T-cell (primary cell): ENCODE measurements around the gene STAP2. TPM values are rescaled to one million over a fixed set of nuclear protein-coding genes. Genes with fewer than 3 reads are reported as not detected.

ENCODE experiments used
- total RNA-seq, 35 experiments: library from RNA in 6 of 35; stranded (reverse) in 6 of 35; fragments of 120-200 nt in 1 of 35; gene quantifications; one replicate each; pipeline versions ENCODE4 v1.2.1 to v1.2.4 and lab custom pipeline; 2013 to 2026

Gene STAP2
- total RNA-seq, 5 donors from 2014 or later (not counting 1 experiment from before 2014, with no cell fraction given), result 2.3 to 3.7 (median 2.9) TPM

Other genes with a start within 250 kb of the STAP2 start
- 100 to 1,000 TPM; 101 to 152 (median 141) TPM for gene MAP2K2, start 214.7 kb downstream of the STAP2 start, total RNA-seq
- under 1 TPM in 1 of 5 donors, not detected in 4; 0.16 TPM for gene CREB3L3, start 185.2 kb downstream of the STAP2 start, total RNA-seq
- 10 to 100 TPM; 19.9 to 35.7 (median 30.0) TPM for gene SIRT6, start 156.3 kb downstream of the STAP2 start, total RNA-seq
- gene ANKRD24, start 156.1 kb downstream of the STAP2 start, total RNA-seq, result 1 to 10 TPM in 3 of 5 donors, under 1 TPM in 2; 0.79 to 2.2 (median 1.3) TPM
- under 1 TPM in 3 of 5 donors, not detected in 2; 0.38 to 0.92 (median 0.79) TPM for gene EBI3, start 109.3 kb downstream of the STAP2 start, total RNA-seq
- 10 to 100 TPM; 28.4 to 37.4 (median 35.2) TPM for gene YJU2, start 91.7 kb downstream of the STAP2 start, total RNA-seq
- under 1 TPM in 1 of 5 donors, not detected in 4; 0.19 TPM for gene SHD, start 59.6 kb downstream of the STAP2 start, total RNA-seq
- 10 to 100 TPM; 13.5 to 44.0 (median 32.4) TPM for gene TMIGD2, start 36.4 kb downstream of the STAP2 start, total RNA-seq
- gene FSD1, start 34.2 kb downstream of the STAP2 start, total RNA-seq, result 1 to 10 TPM; 2.8 to 4.1 (median 3.4) TPM
- 10 to 100 TPM; 10.7 to 27.3 (median 22.6) TPM for gene MPND, start 4.7 kb upstream of the STAP2 start, total RNA-seq
- gene SH3GL1, start 61.7 kb upstream of the STAP2 start, total RNA-seq, result 10 to 100 TPM; 38.8 to 51.5 (median 45.7) TPM
- 10 to 100 TPM; 14.4 to 27.3 (median 16.5) TPM for gene CHAF1A, start 63.8 kb upstream of the STAP2 start, total RNA-seq
- 10 to 100 TPM; 49.7 to 86.4 (median 76.5) TPM for gene UBXN6, start 119.0 kb upstream of the STAP2 start, total RNA-seq
- gene HDGFL2, start 133.5 kb upstream of the STAP2 start, total RNA-seq, result 10 to 100 TPM; 24.9 to 41.8 (median 39.4) TPM
- gene PLIN4, start 179.7 kb upstream of the STAP2 start, total RNA-seq, result under 1 TPM in 3 of 5 donors, not detected in 2; 0.06 to 0.16 (median 0.15) TPM
- gene PLIN5, start 196.4 kb upstream of the STAP2 start, total RNA-seq, result 1 to 10 TPM in 2 of 5 donors, under 1 TPM in 3; 0.14 to 2.3 (median 0.99) TPM
- under 1 TPM in 3 of 5 donors, not detected in 2; 0.13 to 0.32 (median 0.19) TPM for gene LRG1, start 201.2 kb upstream of the STAP2 start, total RNA-seq
- under 1 TPM in 3 of 5 donors, not detected in 2; 0.25 to 0.43 (median 0.32) TPM for gene SEMA6B, start 220.9 kb upstream of the STAP2 start, total RNA-seq